Natural killer cell (primary cell): ENCODE data around the gene TTC28. TPM values are rescaled to one million over a fixed set of nuclear protein-coding genes. Genes with fewer than 3 reads are reported as not detected.
"Not testable (repeated sequence)": the region's sequence is repeated elsewhere in the genome, so short reads cannot be mapped to it uniquely, and the experiment has no call there.

Experiments used
- ATAC-seq, 3 donors: fragments of 150-1000 bp in 2 of 3; fragments of 200-7000 bp in 1 of 3; cut with Tn5 transposase; 1 replicate in 1 of 3; 2 replicates in 2 of 3; pipeline ENCODE4 v1.10.0; 2021; ENCODE audit warnings: mild to moderate bottlenecking in 2 of 3, moderate library complexity in 2 of 3
- DNase-seq, 2 donors: peaks; one replicate each; pipeline versions ENCODE4 v3.0.0 to v3.0.0-alpha.2; 2013 to 2021; ENCODE audit warnings: mixed read lengths in 1 of 2
- H3K27ac ChIP-seq: one replicate; pipeline ENCODE4 v1.5.1; 2013; ENCODE audit warnings: mild to moderate bottlenecking, low read length
- H3K27me3 ChIP-seq: one replicate; pipeline ENCODE4 v1.6.1; 2013; ENCODE audit warnings: low read length; ENCODE audit not compliant: control insufficient read depth, insufficient read depth
- H3K36me3 ChIP-seq: one replicate; pipeline ENCODE4 v1.6.1; 2013; ENCODE audit warnings: low read length; ENCODE audit not compliant: control insufficient read depth, insufficient read depth
- H3K4me1 ChIP-seq: one replicate; pipeline ENCODE4 v1.6.1; 2013; ENCODE audit warnings: low read length; ENCODE audit not compliant: control insufficient read depth, insufficient read depth
- H3K4me3 ChIP-seq: one replicate; pipeline ENCODE4 v1.5.1; 2013; ENCODE audit warnings: low read length
- H3K9me3 ChIP-seq: one replicate; pipeline ENCODE4 v1.6.1; 2013; ENCODE audit warnings: low read length; ENCODE audit not compliant: control insufficient read depth, insufficient read depth
- H3K27ac Mint-ChIP-seq, 2 donors: one replicate each; pipeline ENCODE4 v1.8.0; 2022; ENCODE audit warnings: mild to moderate bottlenecking in 2 of 2, mixed read lengths in 2 of 2, moderate library complexity in 1 of 2
- H3K27me3 Mint-ChIP-seq, 2 donors: one replicate each; pipeline ENCODE4 v1.8.0; 2022; ENCODE audit warnings: low read depth in 2 of 2, mixed read lengths in 2 of 2
- H3K36me3 Mint-ChIP-seq: one replicate; pipeline ENCODE4 v1.8.0; 2022; ENCODE audit warnings: mixed read lengths
- H3K4me1 Mint-ChIP-seq, 2 donors: one replicate each; pipeline ENCODE4 v1.8.0; 2022; ENCODE audit warnings: mixed read lengths in 2 of 2
- H3K4me3 Mint-ChIP-seq: one replicate; pipeline ENCODE4 v1.8.0; 2022; ENCODE audit warnings: mild to moderate bottlenecking, moderate library complexity, mixed read lengths
- H3K9me3 Mint-ChIP-seq, 2 donors: one replicate each; pipeline ENCODE4 v1.8.0; 2022; ENCODE audit warnings: mixed read lengths in 2 of 2
- WGBS: methylation state at CpG from one replicate; pipeline ENCODE4 v1.1.7; 2013; ENCODE audit warnings: missing lambda C conversion rate; ENCODE audit not compliant: insufficient coverage; 5-methylcytosine and 5-hydroxymethylcytosine counted together
- intact Hi-C: fragments of 100-400 bp; cut with micrococcal nuclease; formaldehyde crosslinking; loops from one replicate; pipeline ENCODE4 v1.14.2; 2022
- total RNA-seq, 4 donors: library from RNA; stranded (reverse); fragments of 120-200 nt in 1 of 4; gene quantifications; one replicate each; pipeline versions ENCODE4 v1.2.3 to v1.2.4, GENCODE V29; 2013 to 2022
- TF ChIP-seq, protein P1 (sequence below): fragments of 200-600 bp; IDR thresholded peaks from one replicate; pipeline ENCODE4 v1.8.0; 2022; ENCODE audit warnings: antibody characterized with exemption

TTC28 gene
- total RNA-seq, 3 donors from 2014 or later (not counting 1 experiment from before 2014, with no cell fraction given) = 4.1 to 10.0 (median 8.6) TPM

DNA sequence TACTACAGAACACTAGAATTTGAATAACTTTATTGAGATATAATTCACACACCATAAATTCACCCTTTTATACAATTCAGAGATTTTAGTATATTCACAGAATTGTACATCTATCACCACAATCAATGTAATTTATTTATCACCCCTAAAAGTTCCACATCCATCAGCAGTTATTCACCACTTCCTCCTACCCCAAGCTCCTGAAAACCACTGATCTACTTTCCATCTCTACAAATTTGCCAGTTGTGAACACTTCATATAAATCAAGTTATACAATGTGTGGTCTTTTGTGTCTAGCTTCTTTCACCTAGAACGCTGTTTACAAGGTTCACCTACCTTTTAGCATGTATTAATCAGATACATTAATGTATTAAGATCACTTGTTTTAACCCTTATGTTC, 179.6 kb downstream of the TTC28 start:
- H3K4me3 ChIP-seq = no peak overlapping the region
- Mint-ChIP-seq H3K4me3 (no peak overlapping the region), H3K27me3 (peaks cover 27 to 32% of the 10 kb centered on the region in 2 donors), H3K36me3 (no peaks in the 10 kb centered on the region), H3K4me1 (no peaks in the 10 kb centered on the region), H3K27ac (no peak overlapping the region), H3K9me3 (no peaks in the 10 kb centered on the region)
- DNase-seq (no peak), ATAC-seq (no peak)
- H3K27me3 ChIP-seq = no peaks in the 10 kb centered on the region
- intact Hi-C loops = no loop called here
- no peaks in the 10 kb centered on the region for H3K9me3 ChIP-seq
- WGBS = no CpG with 5 or more reads among the region's 1 CpG
- no peaks in the 10 kb centered on the region for H3K36me3 ChIP-seq
- TF ChIP-seq, protein P1, sequence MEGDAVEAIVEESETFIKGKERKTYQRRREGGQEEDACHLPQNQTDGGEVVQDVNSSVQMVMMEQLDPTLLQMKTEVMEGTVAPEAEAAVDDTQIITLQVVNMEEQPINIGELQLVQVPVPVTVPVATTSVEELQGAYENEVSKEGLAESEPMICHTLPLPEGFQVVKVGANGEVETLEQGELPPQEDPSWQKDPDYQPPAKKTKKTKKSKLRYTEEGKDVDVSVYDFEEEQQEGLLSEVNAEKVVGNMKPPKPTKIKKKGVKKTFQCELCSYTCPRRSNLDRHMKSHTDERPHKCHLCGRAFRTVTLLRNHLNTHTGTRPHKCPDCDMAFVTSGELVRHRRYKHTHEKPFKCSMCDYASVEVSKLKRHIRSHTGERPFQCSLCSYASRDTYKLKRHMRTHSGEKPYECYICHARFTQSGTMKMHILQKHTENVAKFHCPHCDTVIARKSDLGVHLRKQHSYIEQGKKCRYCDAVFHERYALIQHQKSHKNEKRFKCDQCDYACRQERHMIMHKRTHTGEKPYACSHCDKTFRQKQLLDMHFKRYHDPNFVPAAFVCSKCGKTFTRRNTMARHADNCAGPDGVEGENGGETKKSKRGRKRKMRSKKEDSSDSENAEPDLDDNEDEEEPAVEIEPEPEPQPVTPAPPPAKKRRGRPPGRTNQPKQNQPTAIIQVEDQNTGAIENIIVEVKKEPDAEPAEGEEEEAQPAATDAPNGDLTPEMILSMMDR = no peak
- H3K4me1 ChIP-seq = no peaks in the 10 kb centered on the region
- no peak overlapping the region for H3K27ac ChIP-seq

GRCh38 chr22:28498044-28498443, 181.6 kb downstream of the TTC28 start:
- no peaks in the 10 kb centered on the region for H3K36me3 Mint-ChIP-seq
- H3K4me1 ChIP-seq = no peaks in the 10 kb centered on the region
- no peak overlapping the region for H3K27ac ChIP-seq
- ATAC-seq (no peak), DNase-seq (no peak)
- H3K4me1 Mint-ChIP-seq = no peaks in the 10 kb centered on the region
- 80% methylated on average over 4 of the region's 4 CpGs for WGBS
- no peak overlapping the region for H3K4me3 ChIP-seq
- peaks cover 36 to 38% of the 10 kb centered on the region in 2 donors for H3K27me3 Mint-ChIP-seq
- no peaks in the 10 kb centered on the region for H3K9me3 Mint-ChIP-seq
- no peaks in the 10 kb centered on the region for H3K27me3 ChIP-seq
- H3K36me3 ChIP-seq = no peaks in the 10 kb centered on the region
- intact Hi-C loops = no loop called here
- no peaks in the 10 kb centered on the region for H3K9me3 ChIP-seq
- H3K27ac Mint-ChIP-seq = no peak overlapping the region
- TF ChIP-seq, protein P1 = no peak
- H3K4me3 Mint-ChIP-seq = no peak overlapping the region

GRCh38 chr22:28497188-28497587, 182.5 kb downstream of the TTC28 start:
- TF ChIP-seq, protein P1 = no peak
- Histone ChIP-seq H3K4me1 (no peaks in the 10 kb centered on the region), H3K4me3 (no peak overlapping the region), H3K27ac (no peak overlapping the region), H3K27me3 (no peaks in the 10 kb centered on the region), H3K9me3 (no peaks in the 10 kb centered on the region), H3K36me3 (no peaks in the 10 kb centered on the region)
- H3K4me1 Mint-ChIP-seq = no peaks in the 10 kb centered on the region
- H3K27ac Mint-ChIP-seq = no peak overlapping the region
- 100% methylated on average over 1 of the region's 2 CpGs for WGBS
- no peak overlapping the region for H3K4me3 Mint-ChIP-seq
- intact Hi-C loops = no loop called here
- DNase-seq = no peak
- H3K36me3 Mint-ChIP-seq = no peaks in the 10 kb centered on the region
- no peaks in the 10 kb centered on the region for H3K9me3 Mint-ChIP-seq
- ATAC-seq = no peak
- H3K27me3 Mint-ChIP-seq = peaks cover 34 to 38% of the 10 kb centered on the region in 2 donors

DNA sequence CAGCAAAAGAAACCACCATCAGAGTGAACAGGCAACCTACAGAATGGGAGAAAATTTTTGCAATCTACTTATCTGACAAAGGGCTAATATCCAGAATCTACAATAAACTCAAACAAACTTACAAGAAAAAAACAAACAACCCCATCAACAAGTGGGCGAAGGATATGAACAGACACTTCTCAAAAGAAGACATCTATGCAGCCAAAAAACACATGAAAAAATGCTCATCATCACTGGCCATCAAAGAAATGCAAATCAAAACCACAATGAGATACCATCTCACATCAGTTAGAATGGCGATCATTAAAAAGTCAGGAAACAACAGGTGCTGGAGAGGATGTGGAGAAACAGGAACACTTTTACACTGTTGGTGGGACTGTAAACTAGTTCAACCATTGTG, 188.4 kb downstream of the TTC28 start:
- not testable (repeated sequence) for DNase-seq
- no CpG with 5 or more reads among the region's 2 CpGs for WGBS

More for the DNA sequence above, 188.4 kb downstream of the TTC28 start:
- H3K36me3 Mint-ChIP-seq, H3K27ac Mint-ChIP-seq, H3K4me3 Mint-ChIP-seq, intact Hi-C loops, H3K9me3 ChIP-seq, H3K4me1 Mint-ChIP-seq, H3K4me1 ChIP-seq, H3K27ac ChIP-seq, H3K27me3 ChIP-seq, ATAC-seq, H3K9me3 Mint-ChIP-seq, H3K4me3 ChIP-seq, H3K36me3 ChIP-seq: not testable (repeated sequence)
- peaks cover 19 to 62% of the 10 kb centered on the region in 2 donors for H3K27me3 Mint-ChIP-seq
